ENCODE measurements around the gene ABCA2. TPM values are rescaled to one million over a fixed set of nuclear protein-coding genes. Genes with fewer than 3 reads are reported as not detected.

Gene ABCA2
- total and polyA plus RNA-seq, 9 of the 15 experiments (the other 6 are each of a cell fraction or from before 2014, with no cell fraction given) = 0.69 to 16.3 (median 6.1) TPM; not detected in 2

GRCh38 chr9:136972335-136972734 lies 55.7 kb downstream of the ABCA2 start:
- H3K4me2 ChIP-seq (ENCODE audit: insufficient read depth, low read length) = no peak overlapping the region
- H3K79me2 ChIP-seq (ENCODE audit: control insufficient read depth, insufficient read depth, low read length) = no peaks in the 10 kb centered on the region
- ATAC-seq = no peak
- intact Hi-C loops (cut with micrococcal nuclease) = no loop called here
- H3K4me1 ChIP-seq (replicated peaks in 1 of 2; ENCODE audit: control insufficient read depth in 2 of 2, insufficient read depth in 2 of 2, low read length in 2 of 2) = peaks cover 0 to 87% of the 10 kb centered on the region in 2 experiments; a peak in 2 of 5 replicates
- H3K27me3 ChIP-seq (ENCODE audit: control insufficient read depth in 2 of 2, insufficient read depth in 2 of 2, low read length in 2 of 2) = no peaks in the 10 kb centered on the region
- no peak overlapping the region for H3K27ac ChIP-seq (ENCODE audit: extremely low read depth, low read depth, low read length)
- ChIA-PET CTCF (ENCODE audit: low intra/inter-chr PET ratio) (no interaction called here), POLR2A (no interaction called here)
- TF ChIP-seq, protein P1, sequence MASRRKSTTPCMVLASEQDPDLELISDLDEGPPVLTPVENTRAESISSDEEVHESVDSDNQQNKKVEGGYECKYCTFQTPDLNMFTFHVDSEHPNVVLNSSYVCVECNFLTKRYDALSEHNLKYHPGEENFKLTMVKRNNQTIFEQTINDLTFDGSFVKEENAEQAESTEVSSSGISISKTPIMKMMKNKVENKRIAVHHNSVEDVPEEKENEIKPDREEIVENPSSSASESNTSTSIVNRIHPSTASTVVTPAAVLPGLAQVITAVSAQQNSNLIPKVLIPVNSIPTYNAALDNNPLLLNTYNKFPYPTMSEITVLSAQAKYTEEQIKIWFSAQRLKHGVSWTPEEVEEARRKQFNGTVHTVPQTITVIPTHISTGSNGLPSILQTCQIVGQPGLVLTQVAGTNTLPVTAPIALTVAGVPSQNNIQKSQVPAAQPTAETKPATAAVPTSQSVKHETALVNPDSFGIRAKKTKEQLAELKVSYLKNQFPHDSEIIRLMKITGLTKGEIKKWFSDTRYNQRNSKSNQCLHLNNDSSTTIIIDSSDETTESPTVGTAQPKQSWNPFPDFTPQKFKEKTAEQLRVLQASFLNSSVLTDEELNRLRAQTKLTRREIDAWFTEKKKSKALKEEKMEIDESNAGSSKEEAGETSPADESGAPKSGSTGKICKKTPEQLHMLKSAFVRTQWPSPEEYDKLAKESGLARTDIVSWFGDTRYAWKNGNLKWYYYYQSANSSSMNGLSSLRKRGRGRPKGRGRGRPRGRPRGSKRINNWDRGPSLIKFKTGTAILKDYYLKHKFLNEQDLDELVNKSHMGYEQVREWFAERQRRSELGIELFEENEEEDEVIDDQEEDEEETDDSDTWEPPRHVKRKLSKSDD (conservative IDR thresholded peaks at IDR 0.05; ENCODE audit: low read length) = no peak
- TF ChIP-seq ZBTB26 (CRISPR knock-in tag; IDR thresholded peaks at IDR 0.05) (no peak), HMG20A (CRISPR knock-in tag; conservative IDR thresholded peaks at IDR 0.05) (no peak), ZBTB11 (CRISPR knock-in tag; IDR thresholded peaks at IDR 0.05) (no peak), ZBED1 (IDR thresholded peaks at IDR 0.05) (no peak)
- H3K9me3 ChIP-seq (replicated peaks; ENCODE audit: control insufficient read depth, insufficient read depth, low read depth, low read length) = no peaks in the 10 kb centered on the region
- in situ Hi-C loops (cut with MboI) = no loop called here
- no peak overlapping the region for H3K4me3 ChIP-seq
- H3K36me3 ChIP-seq (ENCODE audit: control insufficient read depth, insufficient read depth, low read length) = no peaks in the 10 kb centered on the region
- BruUV-seq (replicated peaks) = no TSS peak
- H3K9ac ChIP-seq (ENCODE audit: insufficient read depth in 1 of 2, low read depth in 2 of 2, low read length in 2 of 2) = no peak overlapping the region; a peak in 1 of 4 replicates
- DNase-seq (ENCODE audit: extremely low read depth in 1 of 4, low spot score in 3 of 4) = no peak
- H3K9me1 ChIP-seq (ENCODE audit: control insufficient read depth, insufficient read depth, low read length) = no peaks in the 10 kb centered on the region
- H4K20me1 ChIP-seq (replicated peaks; ENCODE audit: control insufficient read depth, insufficient read depth, low read length) = no peaks in the 10 kb centered on the region
- no peak overlapping the region for H2AFZ ChIP-seq (ENCODE audit: low read depth, low read length)
- 43% methylated on average over 8 of the region's 11 CpGs for WGBS (ENCODE audit: insufficient coverage, low coverage, missing lambda C conversion rate)
- no peak for FAIRE-seq
